HepG2 (cell line): ENCODE measurements around the gene CERS4. TPM values are rescaled to one million over a fixed set of nuclear protein-coding genes. Genes with fewer than 3 reads are reported as not detected.

Experiments used
- CC2D1A ChIP-seq: sonication (generic); formaldehyde crosslinking; IDR thresholded peaks from 2 replicates; pipeline ENCODE4 v1.8.1; 2023; ENCODE audit warnings: mild to moderate bottlenecking, missing genetic modification reagents
- CEBPZ ChIP-seq: IDR thresholded peaks from 2 replicates; pipeline ENCODE4 v1.6.1; 2012; ENCODE audit warnings: low read length, improper control_type of control experiment
- CENPBD1 ChIP-seq: sonication (generic); formaldehyde crosslinking; IDR thresholded peaks from 2 replicates; pipeline ENCODE4 v1.8.0; 2022; ENCODE audit warnings: missing genetic modification reagents, low read depth, mild to moderate bottlenecking, borderline replicate concordance
- CREB1 ChIP-seq, 2 experiments: fragments of 450-650 bp in 1 of 2; IDR thresholded peaks; 2 replicates each; pipeline ENCODE4 v1.6.1; 2016 to 2017; ENCODE audit warnings: control low read depth in 1 of 2, mild to moderate bottlenecking in 1 of 2, missing compliant biosample characterization in 1 of 2, missing genetic modification characterization in 1 of 2
- GTF3A ChIP-seq: sonication (generic); formaldehyde crosslinking; conservative IDR thresholded peaks from 2 replicates; pipeline ENCODE4 v1.4.0; 2020; ENCODE audit warnings: mild to moderate bottlenecking, missing genetic modification reagents
- HOXA3 ChIP-seq: sonication (generic); formaldehyde crosslinking; IDR thresholded peaks from 2 replicates; pipeline ENCODE4 v1.5.0; 2020; ENCODE audit warnings: missing genetic modification reagents
- IRF2 ChIP-seq: IDR thresholded peaks from 2 replicates; pipeline ENCODE4 v1.6.1; 2018; ENCODE audit warnings: missing genetic modification reagents, missing compliant biosample characterization
- MAFF ChIP-seq: IDR thresholded peaks from 2 replicates; pipeline ENCODE4 v1.6.1; 2011; ENCODE audit warnings: low read depth, low read length, improper control_type of control experiment
- MED13 ChIP-seq: sonication (generic); formaldehyde crosslinking; IDR thresholded peaks from 2 replicates; pipeline ENCODE4 v1.5.0; 2020; ENCODE audit warnings: missing genetic modification reagents
- PCBP1 ChIP-seq: fragments of 200-400 bp; formaldehyde crosslinking; IDR thresholded peaks from 2 replicates; pipeline ENCODE4 v1.6.1; 2017; ENCODE audit warnings: mild to moderate bottlenecking, low read depth, low read length, borderline replicate concordance
- POGK ChIP-seq: sonication (generic); formaldehyde crosslinking; conservative IDR thresholded peaks from 2 replicates; pipeline ENCODE4 v1.8.0; 2022; ENCODE audit warnings: mild to moderate bottlenecking, moderate library complexity, missing genetic modification reagents
- RXRB ChIP-seq: IDR thresholded peaks from 2 replicates; pipeline ENCODE4 v1.6.1; 2016; ENCODE audit warnings: borderline replicate concordance, missing genetic modification reagents, missing compliant biosample characterization
- SMARCC2 ChIP-seq: fragments of 450-650 bp; IDR thresholded peaks from 2 replicates; pipeline ENCODE4 v1.6.1; 2017; ENCODE audit warnings: antibody characterized with exemption, mild to moderate bottlenecking
- SMC3 ChIP-seq: IDR thresholded peaks from 2 replicates; pipeline ENCODE4 v1.6.1; 2011; ENCODE audit warnings: low read length, improper control_type of control experiment
- TEF ChIP-seq: sonication (generic); formaldehyde crosslinking; IDR thresholded peaks from 2 replicates; pipeline ENCODE4 v1.5.0; 2020; ENCODE audit warnings: missing genetic modification reagents
- TIGD3 ChIP-seq: sonication (generic); formaldehyde crosslinking; IDR thresholded peaks from 2 replicates; pipeline ENCODE4 v1.5.1; 2020; ENCODE audit warnings: mild to moderate bottlenecking, missing genetic modification reagents, borderline replicate concordance
- ZBTB21 ChIP-seq: sonication (generic); formaldehyde crosslinking; IDR thresholded peaks from 2 replicates; pipeline ENCODE4 v1.4.0; 2020; ENCODE audit warnings: missing genetic modification reagents
- ZFAT ChIP-seq: sonication (generic); formaldehyde crosslinking; conservative IDR thresholded peaks from 2 replicates; pipeline ENCODE4 v1.8.1; 2023; ENCODE audit warnings: missing genetic modification reagents, inconsistent platforms
- ZNF468 ChIP-seq: sonication (generic); formaldehyde crosslinking; IDR thresholded peaks from 2 replicates; pipeline ENCODE4 v1.8.0; 2022; ENCODE audit warnings: mild to moderate bottlenecking, moderate library complexity, missing genetic modification reagents
- ZNF530 ChIP-seq: sonication (generic); formaldehyde crosslinking; IDR thresholded peaks from 2 replicates; pipeline ENCODE4 v1.5.0; 2020; ENCODE audit warnings: low read depth, mild to moderate bottlenecking, missing genetic modification reagents
- ZNF546 ChIP-seq: sonication (generic); formaldehyde crosslinking; conservative IDR thresholded peaks from 2 replicates; pipeline ENCODE4 v1.8.1; 2023; ENCODE audit warnings: mild to moderate bottlenecking, missing genetic modification reagents
- ZNF709 ChIP-seq: sonication (generic); formaldehyde crosslinking; IDR thresholded peaks from 2 replicates; pipeline ENCODE4 v1.5.0; 2020; ENCODE audit warnings: mild to moderate bottlenecking, missing genetic modification reagents
- polyA plus RNA-seq, 8 experiments: library from polyadenylated mRNA; depleted of rRNA in 3 of 8; stranded (reverse) in 7 of 8; unstranded in 1 of 8; fragments of >200 nt; fragmentation: Illumina TruSeq in 4 of 8; extraction: Trizol in 4 of 8; gene quantifications; 2 replicates each; pipeline versions ENCODE4 v1.2.1 to v1.2.3, GENCODE V29; 2011 to 2016; ENCODE audit warnings: low read depth in 4 of 8, missing spikeins in 1 of 8, mixed read lengths in 1 of 8; ENCODE audit not compliant: insufficient read depth in 1 of 8
- total RNA-seq, 5 experiments: library from RNA; depleted of rRNA; stranded (reverse); fragments of >200 nt; fragmentation: Illumina TruSeq; extraction: Trizol; gene quantifications; 2 replicates each; pipeline ENCODE4 v1.2.3, GENCODE V29; 2016; ENCODE audit warnings: low read depth in 1 of 5

CERS4 gene
- total and polyA plus RNA-seq, 2 of the 13 experiments (the other 11 are each of a cell fraction or from before 2014, with no cell fraction given): 74.7 to 83.5 TPM

GRCh38 chr19:8209462-8210378 lies 550 bp downstream of the CERS4 start (continued):
- TF ChIP-seq CEBPZ (no peak), SMARCC2 (no peak), ZNF468 (no peak), ZBTB21 (no peak), ZNF546 (CRISPR knock-in tag) (no peak), MAFF (no peak), RXRB (CRISPR knock-in tag) (no peak), SMC3 (no peak), ZFAT (CRISPR knock-in tag) (no peak), GTF3A (CRISPR knock-in tag) (no peak), CC2D1A (no peak), CREB1 (IDR thresholded peaks at IDR 0.05) (peak; percentile 48), CREB1 (CRISPR knock-in tag; IDR thresholded peaks at IDR 0.05) (no peak), ZNF530 (no peak), MED13 (CRISPR knock-in tag) (no peak), IRF2 (CRISPR knock-in tag) (peak; percentile 32; the same call in 1 of the 2 replicates), TIGD3 (peak; percentile 47; the same call in 1 of the 2 replicates), ZNF709 (CRISPR knock-in tag) (peak; percentile 30; the same call in 1 of the 2 replicates), PCBP1 (0 out of 2 replicates have a peak, but pooled peaks have one; percentile 41), CENPBD1 (no peak), TEF (CRISPR knock-in tag) (no peak), HOXA3 (CRISPR knock-in tag) (no peak; the same call in 1 of the 2 replicates), POGK (peak; percentile 59; the same call in 1 of the 2 replicates)
